ENCODE results near the gene CLTC.

GRCh38 chr17:59707971-59708430, 88.3 kb downstream of the CLTC start:
- TF ChIP-seq EZH2 (IDR thresholded peaks at IDR 0.05) (no peak), CTCF (IDR thresholded peaks at IDR 0.05) (no peak), EZH2phosphoT487 (IDR thresholded peaks at IDR 0.05) (no peak)

Measured in neural progenitor cell (in vitro differentiated cells).